ENCODE measurements around the gene ITGAE.

DNA sequence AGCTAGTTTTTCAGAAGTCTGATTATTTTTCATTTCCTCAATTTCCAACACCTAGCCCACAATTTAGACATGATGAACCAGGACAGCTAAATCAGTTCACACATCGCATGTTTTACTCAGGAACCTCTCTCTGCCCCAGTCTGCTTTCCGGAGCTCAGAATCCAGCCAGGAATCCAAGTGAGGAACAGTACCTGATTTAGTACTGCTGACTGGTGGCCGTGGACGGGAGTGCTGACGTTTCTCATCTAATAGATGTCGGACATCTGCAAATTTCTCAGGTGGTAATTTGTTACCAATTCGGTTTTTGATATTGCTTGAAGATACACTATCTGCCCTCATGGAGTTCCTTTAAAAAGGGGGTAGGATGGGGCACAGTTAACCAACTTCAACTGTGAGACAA is 14.9 kb upstream of the ITGAE start:
- TF ChIP-seq EZH2 (IDR thresholded peaks at IDR 0.05; ENCODE audit: insufficient read depth, poor library complexity, severe bottlenecking) (no peak), EZH2phosphoT487 (IDR thresholded peaks at IDR 0.05; ENCODE audit: insufficient read depth, low read depth) (no peak)
